ENCODE results near the gene NDUFS3. TPM values are rescaled to one million over a fixed set of nuclear protein-coding genes. Genes with fewer than 3 reads are reported as not detected.
A peak's percentile ranks its signal among the peaks of the same experiment; 100 is the strongest.

NDUFS3 gene
- total and polyA plus RNA-seq, 2 experiments from 2014 or later, result 92.6 to 107 TPM

DNA sequence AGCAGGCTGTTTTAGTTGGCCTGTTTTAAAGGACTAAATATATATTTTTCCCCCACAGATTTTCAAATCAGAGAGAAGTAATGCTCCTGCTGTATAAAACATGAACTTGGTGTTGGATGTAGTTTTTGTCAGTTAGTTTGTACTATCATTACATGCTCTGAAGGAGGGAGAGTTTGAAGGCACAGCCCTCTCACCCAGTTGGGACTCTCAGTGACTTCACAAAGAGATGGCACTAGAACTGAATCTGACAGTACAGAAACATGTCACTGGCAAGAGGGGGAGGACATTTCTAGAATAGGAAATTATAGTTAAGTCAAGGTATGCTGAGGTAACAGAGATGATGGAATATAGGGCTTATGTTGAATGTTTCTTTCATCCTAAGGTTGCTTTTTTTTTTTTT lies 36.4 kb downstream of the NDUFS3 start:
- no peaks in the 10 kb centered on the region for H4K20me1 ChIP-seq (ENCODE audit: insufficient read depth, poor library complexity, severe bottlenecking)
- TF ChIP-seq EZH2 (IDR thresholded peaks at IDR 0.05; ENCODE audit: borderline replicate concordance), result no peak
- no peak for TF ChIP-seq EZH2phosphoT487 (IDR thresholded peaks at IDR 0.05; ENCODE audit: low read depth, severe bottlenecking, unreplicated experiment)
- no peak for TF ChIP-seq CTCF (IDR thresholded peaks at IDR 0.05; ENCODE audit: poor library complexity)
- H3K9me3 ChIP-seq (ENCODE audit: low read depth), result no peaks in the 10 kb centered on the region
- no peak overlapping the region for H2AFZ ChIP-seq
- no peak overlapping the region for H3K4me3 ChIP-seq
- H3K4me2 ChIP-seq, result no peak overlapping the region
- no peaks in the 10 kb centered on the region for H3K79me2 ChIP-seq
- H3K27me3 ChIP-seq, result no peaks in the 10 kb centered on the region
- H3K36me3 ChIP-seq (replicated peaks; ENCODE audit: insufficient read depth, low read depth), result peaks cover 2% of the 10 kb centered on the region
- H3K9me2 ChIP-seq (replicated peaks; ENCODE audit: insufficient read depth), result no peaks in the 10 kb centered on the region
- no peaks in the 10 kb centered on the region for H3K4me1 ChIP-seq (ENCODE audit: insufficient read depth)
- no peak for DNase-seq (ENCODE audit: low spot score)
- no peak overlapping the region for H3K27ac ChIP-seq

DNA sequence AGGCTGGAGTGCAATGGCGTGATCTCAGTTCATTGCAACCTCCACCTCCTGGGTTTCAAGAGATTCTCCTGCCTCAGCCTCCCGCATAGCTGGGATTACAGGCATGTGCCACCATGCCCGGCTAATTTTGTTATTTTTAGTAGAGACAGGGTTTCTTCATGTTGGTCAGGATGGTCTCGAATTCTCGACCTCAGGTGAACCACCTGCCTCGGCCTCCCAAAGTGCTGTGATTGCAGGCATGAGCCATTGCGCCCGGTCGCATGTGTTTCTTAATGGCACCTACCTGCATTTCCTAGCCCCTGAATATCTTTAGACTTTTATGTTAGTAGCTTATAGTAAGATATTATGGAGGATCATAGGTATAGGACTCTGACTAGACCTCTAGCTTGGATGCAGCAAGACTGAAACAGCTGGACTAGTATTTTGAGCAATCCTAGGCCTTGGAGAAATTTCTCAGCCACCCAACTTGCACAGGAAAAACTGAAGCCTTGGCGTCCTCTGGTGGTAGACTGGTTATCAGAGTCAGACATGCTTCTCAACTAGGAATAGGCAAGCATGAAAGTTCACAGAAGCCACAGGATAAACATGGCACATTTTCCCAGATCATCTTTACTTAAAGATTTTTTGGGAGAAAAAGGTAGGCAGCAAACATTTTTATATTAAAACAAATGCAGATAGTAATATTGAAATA lies 38.0 kb downstream of the NDUFS3 start:
- TF ChIP-seq EZH2 (IDR thresholded peaks at IDR 0.05; ENCODE audit: borderline replicate concordance), result no peak
- no peak for TF ChIP-seq EZH2phosphoT487 (IDR thresholded peaks at IDR 0.05; ENCODE audit: low read depth, severe bottlenecking, unreplicated experiment)
- TF ChIP-seq CTCF (IDR thresholded peaks at IDR 0.05; ENCODE audit: poor library complexity), result peak; percentile 65
- H3K79me2 ChIP-seq, result no peaks in the 10 kb centered on the region
- H3K9me3 ChIP-seq (ENCODE audit: low read depth), result no peaks in the 10 kb centered on the region
- H3K4me1 ChIP-seq (ENCODE audit: insufficient read depth), result no peaks in the 10 kb centered on the region
- H4K20me1 ChIP-seq (ENCODE audit: insufficient read depth, poor library complexity, severe bottlenecking), result no peaks in the 10 kb centered on the region
- H3K36me3 ChIP-seq (replicated peaks; ENCODE audit: insufficient read depth, low read depth), result peaks cover 2% of the 10 kb centered on the region
- H3K9me2 ChIP-seq (replicated peaks; ENCODE audit: insufficient read depth), result no peaks in the 10 kb centered on the region
- H3K27me3 ChIP-seq, result no peaks in the 10 kb centered on the region
- peak; percentile 52 for DNase-seq (ENCODE audit: low spot score)
- no peak overlapping the region for H3K4me2 ChIP-seq
- H3K4me3 ChIP-seq, result no peak overlapping the region
- no peak overlapping the region for H3K27ac ChIP-seq
- no peak overlapping the region for H2AFZ ChIP-seq
- 88% methylated on average over 10 of the region's 10 CpGs for WGBS (ENCODE audit: low lambda C conversion rate, missing lambda C conversion rate)

GRCh38 chr11:47617417-47617809 lies 38.5 kb downstream of the NDUFS3 start:
- no peak for TF ChIP-seq CTCF (IDR thresholded peaks at IDR 0.05; ENCODE audit: poor library complexity)
- no peaks in the 10 kb centered on the region for H4K20me1 ChIP-seq (ENCODE audit: insufficient read depth, poor library complexity, severe bottlenecking)
- H3K9me3 ChIP-seq (ENCODE audit: low read depth), result no peaks in the 10 kb centered on the region
- H3K4me1 ChIP-seq (ENCODE audit: insufficient read depth), result no peaks in the 10 kb centered on the region
- H3K36me3 ChIP-seq (replicated peaks; ENCODE audit: insufficient read depth, low read depth), result peaks cover 2% of the 10 kb centered on the region
- H3K27ac ChIP-seq, result no peak overlapping the region
- H3K4me2 ChIP-seq, result no peak overlapping the region
- no peak overlapping the region for H3K4me3 ChIP-seq
- no peaks in the 10 kb centered on the region for H3K9me2 ChIP-seq (replicated peaks; ENCODE audit: insufficient read depth)
- H3K27me3 ChIP-seq, result no peaks in the 10 kb centered on the region
- no peaks in the 10 kb centered on the region for H3K79me2 ChIP-seq
- no peak for DNase-seq (ENCODE audit: low spot score)
- WGBS (ENCODE audit: low lambda C conversion rate, missing lambda C conversion rate), result 66% methylated on average over 3 of the region's 3 CpGs
- H2AFZ ChIP-seq, result no peak overlapping the region

Data from hepatocyte (in vitro differentiated cells).